GM12878 (cell line): ENCODE results near the gene ZNF791. TPM values are rescaled to one million over a fixed set of nuclear protein-coding genes. Genes with fewer than 3 reads are reported as not detected.

ENCODE experiments used
- BCL11A ChIP-seq: IDR thresholded peaks from 2 replicates; pipeline ENCODE4 v1.6.1; 2011; ENCODE audit warnings: low read depth, low read length
- CHD4 ChIP-seq: fragments of 200-600 bp; sonication (generic); IDR thresholded peaks from 2 replicates; pipeline ENCODE4 v1.6.1; 2016; ENCODE audit warnings: mild to moderate bottlenecking
- HDGF ChIP-seq: fragments of 450-650 bp; IDR thresholded peaks from 2 replicates; pipeline ENCODE4 v1.6.1; 2016; ENCODE audit warnings: antibody characterized with exemption
- IKZF1 ChIP-seq: fragments of 450-650 bp; conservative IDR thresholded peaks from 2 replicates; pipeline ENCODE4 v1.6.1; 2017; ENCODE audit warnings: antibody characterized with exemption, mild to moderate bottlenecking
- IRF4 ChIP-seq: IDR thresholded peaks from 2 replicates; pipeline ENCODE4 v1.6.1; 2011; ENCODE audit warnings: low read depth, low read length
- KAT2A ChIP-seq: conservative IDR thresholded peaks from 2 replicates; pipeline ENCODE4 v1.6.1; 2011; ENCODE audit warnings: low read depth, low read length; ENCODE audit not compliant: control insufficient read depth
- MTA3 ChIP-seq: IDR thresholded peaks from 2 replicates; pipeline ENCODE4 v1.6.1; 2012; ENCODE audit warnings: low read length, inconsistent platforms, borderline replicate concordance
- RAD51 ChIP-seq: fragments of 450-650 bp; IDR thresholded peaks from 2 replicates; pipeline ENCODE4 v1.6.1; 2016; ENCODE audit warnings: moderate library complexity, mild to moderate bottlenecking, inconsistent platforms
- RB1 ChIP-seq: fragments of 450-650 bp; formaldehyde crosslinking; IDR thresholded peaks from 2 replicates; pipeline ENCODE4 v1.6.1; 2017; ENCODE audit warnings: mild to moderate bottlenecking, borderline replicate concordance
- SKIL ChIP-seq: fragments of 450-650 bp; IDR thresholded peaks from 2 replicates; pipeline ENCODE4 v1.6.1; 2017; ENCODE audit warnings: mild to moderate bottlenecking, low read depth, inconsistent platforms; ENCODE audit not compliant: poor library complexity, severe bottlenecking
- SMARCA5 ChIP-seq: fragments of 450-650 bp; IDR thresholded peaks from 2 replicates; pipeline ENCODE4 v1.6.1; 2017; ENCODE audit warnings: mild to moderate bottlenecking
- SPI1 ChIP-seq: IDR thresholded peaks from 2 replicates; pipeline ENCODE4 v1.6.1; 2011; ENCODE audit warnings: low read depth, mild to moderate bottlenecking, low read length, moderate library complexity, borderline replicate concordance; ENCODE audit not compliant: insufficient read depth
- SRF ChIP-seq, 2 experiments: IDR thresholded peaks; 2 replicates each; pipeline ENCODE4 v1.6.1; 2011; ENCODE audit warnings: low read depth in 2 of 2, low read length in 2 of 2, mild to moderate bottlenecking in 1 of 2, moderate library complexity in 1 of 2
- TCF12 ChIP-seq: IDR thresholded peaks from 2 replicates; pipeline ENCODE4 v1.6.1; 2011; ENCODE audit warnings: low read depth, mild to moderate bottlenecking, low read length
- TCF7 ChIP-seq: IDR thresholded peaks from 2 replicates; pipeline ENCODE4 v1.6.1; 2014; ENCODE audit warnings: antibody characterized with exemption, borderline replicate concordance
- WRNIP1 ChIP-seq: IDR thresholded peaks from 2 replicates; pipeline ENCODE4 v1.6.1; 2011; ENCODE audit warnings: low read depth, low read length, improper control_type of control experiment, borderline replicate concordance
- ZBTB11 ChIP-seq: fragments of 450-650 bp; formaldehyde crosslinking; IDR thresholded peaks from 2 replicates; pipeline ENCODE4 v1.5.0; 2022; ENCODE audit warnings: mild to moderate bottlenecking, missing genetic modification characterization
- polyA plus RNA-seq, 11 experiments: library from polyadenylated mRNA; depleted of rRNA in 4 of 11; unstranded in 6 of 11; stranded (reverse) in 5 of 11; fragments of >200 nt; fragmentation: Nextera tagmentation in 4 of 11; fragmentation: Illumina TruSeq in 1 of 11; extraction: Ambion mirVana in 4 of 11; extraction: Trizol in 1 of 11; gene quantifications; 1 replicate in 1 of 11; 2 replicates in 10 of 11; pipeline versions ENCODE4 v1.2.1 to v1.2.3, GENCODE V29; 2011 to 2016; ENCODE audit warnings: inconsistent platforms in 2 of 11, missing spikeins in 2 of 11, low read depth in 1 of 11
- total RNA-seq, 4 experiments: library from RNA; depleted of rRNA in 3 of 4; stranded (reverse); fragments of >200 nt in 3 of 4; fragmentation: Illumina TruSeq in 1 of 4; extraction: Trizol in 1 of 4; gene quantifications; 2 replicates each; pipeline versions ENCODE4 v1.2.1 to v1.2.3, GENCODE V29; 2013 to 2021
- TF ChIP-seq, protein P1 (sequence below): IDR thresholded peaks from 2 replicates; pipeline ENCODE4 v1.6.1; 2012; ENCODE audit warnings: low read depth, low read length, improper control_type of control experiment
- TF ChIP-seq, protein P2 (sequence below): fragments of 450-650 bp; conservative IDR thresholded peaks from 2 replicates; pipeline ENCODE4 v1.6.1; 2017; ENCODE audit warnings: mild to moderate bottlenecking, moderate library complexity
- TF ChIP-seq, protein P3 (sequence below): fragments of 450-650 bp; IDR thresholded peaks from 2 replicates; pipeline ENCODE4 v1.6.1; 2017; ENCODE audit warnings: borderline replicate concordance

Gene ZNF791
- total and polyA plus RNA-seq, 10 of the 15 experiments (the other 5 are each of a cell fraction or from before 2014, with no cell fraction given), result 7.5 to 24.0 (median 11.8) TPM

DNA sequence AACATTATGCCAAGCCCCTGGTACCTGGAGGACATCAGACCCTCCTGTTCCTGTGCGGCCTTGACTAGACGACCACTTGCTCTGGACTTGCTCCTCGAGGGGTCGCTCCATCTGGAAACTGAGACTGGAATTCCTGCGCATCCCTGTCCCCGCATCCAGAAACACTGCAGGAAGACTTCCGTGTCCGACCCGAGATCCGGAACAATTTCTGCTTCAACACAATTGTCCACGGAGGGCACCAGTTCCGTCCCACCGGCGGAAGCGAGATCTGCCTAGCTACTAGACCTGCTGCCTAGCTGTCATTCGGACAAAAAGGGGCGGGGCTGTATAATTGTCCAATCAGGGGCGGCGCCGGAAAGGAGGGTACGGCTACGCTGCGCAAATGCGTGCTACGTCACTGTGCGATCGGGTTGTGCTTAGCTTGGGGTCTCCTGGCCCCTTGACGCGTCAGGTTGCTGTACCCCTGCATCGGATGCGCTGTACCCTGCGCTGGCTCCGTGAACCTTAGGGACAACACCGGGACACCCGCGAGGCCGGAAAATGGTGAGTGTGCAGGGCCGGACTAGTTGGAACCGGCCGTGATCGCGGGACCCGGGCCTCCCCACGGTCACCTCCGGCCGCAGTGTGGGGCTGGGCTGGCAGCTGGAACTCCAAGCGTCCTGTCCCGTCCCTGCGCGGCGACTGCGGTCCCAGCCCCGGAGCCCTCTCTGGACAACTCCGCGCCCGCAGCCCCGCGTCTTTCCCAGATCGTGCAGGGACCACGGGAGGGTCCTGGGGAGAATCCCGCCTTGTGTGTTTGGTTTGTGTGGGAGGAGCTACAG, at the start of gene ZNF791, which contains the start of gene ZNF490 (continued):
- peak; percentile 89 for TF ChIP-seq ZBTB11 (CRISPR knock-in tag)
- no peak for TF ChIP-seq TCF12
- peak; percentile 69; the same call in 1 of the 2 replicates for TF ChIP-seq WRNIP1
- TF ChIP-seq, protein P1, sequence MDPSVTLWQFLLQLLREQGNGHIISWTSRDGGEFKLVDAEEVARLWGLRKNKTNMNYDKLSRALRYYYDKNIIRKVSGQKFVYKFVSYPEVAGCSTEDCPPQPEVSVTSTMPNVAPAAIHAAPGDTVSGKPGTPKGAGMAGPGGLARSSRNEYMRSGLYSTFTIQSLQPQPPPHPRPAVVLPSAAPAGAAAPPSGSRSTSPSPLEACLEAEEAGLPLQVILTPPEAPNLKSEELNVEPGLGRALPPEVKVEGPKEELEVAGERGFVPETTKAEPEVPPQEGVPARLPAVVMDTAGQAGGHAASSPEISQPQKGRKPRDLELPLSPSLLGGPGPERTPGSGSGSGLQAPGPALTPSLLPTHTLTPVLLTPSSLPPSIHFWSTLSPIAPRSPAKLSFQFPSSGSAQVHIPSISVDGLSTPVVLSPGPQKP, result peak; percentile 82
- TF ChIP-seq BCL11A, result 0 out of 2 replicates have a peak, but pooled peaks have one; percentile 8
- peak in 1 of 2 experiments; percentile 69; a peak in 2 of 4 replicates for TF ChIP-seq SRF (IDR thresholded peaks at IDR 0.05; ENCODE audit: low read depth in 2 of 2, low read length in 2 of 2)
- TF ChIP-seq IKZF1, result peak; percentile 78
- TF ChIP-seq MTA3, result no peak
- TF ChIP-seq, protein P2, sequence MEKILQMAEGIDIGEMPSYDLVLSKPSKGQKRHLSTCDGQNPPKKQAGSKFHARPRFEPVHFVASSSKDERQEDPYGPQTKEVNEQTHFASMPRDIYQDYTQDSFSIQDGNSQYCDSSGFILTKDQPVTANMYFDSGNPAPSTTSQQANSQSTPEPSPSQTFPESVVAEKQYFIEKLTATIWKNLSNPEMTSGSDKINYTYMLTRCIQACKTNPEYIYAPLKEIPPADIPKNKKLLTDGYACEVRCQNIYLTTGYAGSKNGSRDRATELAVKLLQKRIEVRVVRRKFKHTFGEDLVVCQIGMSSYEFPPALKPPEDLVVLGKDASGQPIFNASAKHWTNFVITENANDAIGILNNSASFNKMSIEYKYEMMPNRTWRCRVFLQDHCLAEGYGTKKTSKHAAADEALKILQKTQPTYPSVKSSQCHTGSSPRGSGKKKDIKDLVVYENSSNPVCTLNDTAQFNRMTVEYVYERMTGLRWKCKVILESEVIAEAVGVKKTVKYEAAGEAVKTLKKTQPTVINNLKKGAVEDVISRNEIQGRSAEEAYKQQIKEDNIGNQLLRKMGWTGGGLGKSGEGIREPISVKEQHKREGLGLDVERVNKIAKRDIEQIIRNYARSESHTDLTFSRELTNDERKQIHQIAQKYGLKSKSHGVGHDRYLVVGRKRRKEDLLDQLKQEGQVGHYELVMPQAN, result peak; percentile 51
- no peak for TF ChIP-seq RAD51
- peak; percentile 73 for TF ChIP-seq IRF4
- peak; percentile 56 for TF ChIP-seq SKIL
- peak; percentile 44; the same call in 1 of the 2 replicates for TF ChIP-seq SMARCA5
- no peak for TF ChIP-seq CHD4
- TF ChIP-seq HDGF, result peak; percentile 74
- TF ChIP-seq SPI1, result peak; percentile 39; the same call in 1 of the 2 replicates
- TF ChIP-seq, protein P3, sequence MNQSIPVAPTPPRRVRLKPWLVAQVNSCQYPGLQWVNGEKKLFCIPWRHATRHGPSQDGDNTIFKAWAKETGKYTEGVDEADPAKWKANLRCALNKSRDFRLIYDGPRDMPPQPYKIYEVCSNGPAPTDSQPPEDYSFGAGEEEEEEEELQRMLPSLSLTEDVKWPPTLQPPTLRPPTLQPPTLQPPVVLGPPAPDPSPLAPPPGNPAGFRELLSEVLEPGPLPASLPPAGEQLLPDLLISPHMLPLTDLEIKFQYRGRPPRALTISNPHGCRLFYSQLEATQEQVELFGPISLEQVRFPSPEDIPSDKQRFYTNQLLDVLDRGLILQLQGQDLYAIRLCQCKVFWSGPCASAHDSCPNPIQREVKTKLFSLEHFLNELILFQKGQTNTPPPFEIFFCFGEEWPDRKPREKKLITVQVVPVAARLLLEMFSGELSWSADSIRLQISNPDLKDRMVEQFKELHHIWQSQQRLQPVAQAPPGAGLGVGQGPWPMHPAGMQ, result no peak
- TF ChIP-seq KAT2A, result no peak
- no peak for TF ChIP-seq TCF7
- TF ChIP-seq RB1, result peak; percentile 34; the same call in 1 of the 2 replicates
